ENCODE data around the gene SIK3.
"Not testable (repeated sequence)": the region's sequence is repeated elsewhere in the genome, so short reads cannot be mapped to it uniquely, and the experiment has no call there.

SIK3 gene

DNA sequence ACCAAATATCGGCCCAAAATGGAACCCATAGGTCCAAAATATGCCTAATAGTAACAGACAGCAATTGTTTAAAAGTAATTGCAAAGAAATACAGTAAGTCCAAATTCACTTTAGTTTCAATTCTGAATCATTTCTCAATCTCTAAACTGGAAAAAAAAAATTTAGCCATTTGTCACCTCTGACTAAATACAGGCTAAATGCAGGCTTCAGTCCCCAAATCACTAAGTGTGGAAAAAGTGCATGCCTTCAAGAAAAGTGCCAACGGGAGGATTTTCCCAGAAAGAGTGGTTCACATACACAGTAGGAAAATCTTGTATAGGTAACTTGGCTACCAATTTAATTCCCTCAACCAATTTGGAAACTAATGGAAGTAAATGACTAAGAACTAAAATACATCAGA is 35.7 kb downstream of the SIK3 start:
- H3K27ac ChIP-seq (ENCODE audit: low read length): no peak overlapping the region
- DNase-seq (ENCODE audit: low read depth, low spot score): no peak
- WGBS (ENCODE audit: insufficient coverage, insufficient read length): no CpG with 5 or more reads among the region's 2 CpGs

DNA sequence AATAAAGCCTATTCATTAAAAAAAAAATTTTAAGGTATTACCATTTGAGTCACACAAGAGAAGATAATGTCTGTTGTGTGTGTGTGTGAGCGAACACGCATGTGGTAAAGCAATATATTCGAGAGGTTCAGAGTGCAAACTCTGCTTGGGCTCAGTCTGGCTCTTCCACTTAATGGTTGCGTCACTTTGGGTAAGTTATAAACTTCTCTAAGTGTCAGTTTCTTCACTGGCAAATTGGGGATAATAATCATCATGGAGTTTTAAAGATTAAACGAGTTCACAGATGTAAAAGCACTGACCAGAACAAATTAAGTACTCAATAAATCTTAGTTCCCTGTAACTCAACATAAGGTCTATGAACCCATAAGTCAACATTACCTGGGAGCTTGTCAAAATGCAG is 37.0 kb downstream of the SIK3 start:
- H3K27me3 ChIP-seq (ENCODE audit: control insufficient read depth, insufficient read depth, low read length): no peaks in the 10 kb centered on the region
- no CpG with 5 or more reads among the region's 5 CpGs for WGBS (ENCODE audit: insufficient coverage, insufficient read length)
- no peak overlapping the region for H3K4me3 ChIP-seq (ENCODE audit: low read length)
- no peaks in the 10 kb centered on the region for H3K36me3 ChIP-seq (ENCODE audit: control insufficient read depth, insufficient read depth, low read length)
- DNase-seq (ENCODE audit: low read depth, low spot score): no peak
- H3K4me1 ChIP-seq (ENCODE audit: control insufficient read depth, insufficient read depth, low read length): no peaks in the 10 kb centered on the region; the same call in 1 of the 2 replicates
- H3K9me3 ChIP-seq (ENCODE audit: control insufficient read depth, insufficient read depth, low read length): no peaks in the 10 kb centered on the region
- H3K27ac ChIP-seq (ENCODE audit: low read length): no peak overlapping the region

More for the DNA sequence above, 35.7 kb downstream of the SIK3 start:
- H3K9me3 ChIP-seq (ENCODE audit: control insufficient read depth, insufficient read depth, low read length): no peaks in the 10 kb centered on the region
- H3K36me3 ChIP-seq (ENCODE audit: control insufficient read depth, insufficient read depth, low read length): no peaks in the 10 kb centered on the region
- H3K4me1 ChIP-seq (ENCODE audit: control insufficient read depth, insufficient read depth, low read length): no peaks in the 10 kb centered on the region; the same call in 1 of the 2 replicates
- no peak overlapping the region for H3K4me3 ChIP-seq (ENCODE audit: low read length)
- H3K27me3 ChIP-seq (ENCODE audit: control insufficient read depth, insufficient read depth, low read length): no peaks in the 10 kb centered on the region

DNA sequence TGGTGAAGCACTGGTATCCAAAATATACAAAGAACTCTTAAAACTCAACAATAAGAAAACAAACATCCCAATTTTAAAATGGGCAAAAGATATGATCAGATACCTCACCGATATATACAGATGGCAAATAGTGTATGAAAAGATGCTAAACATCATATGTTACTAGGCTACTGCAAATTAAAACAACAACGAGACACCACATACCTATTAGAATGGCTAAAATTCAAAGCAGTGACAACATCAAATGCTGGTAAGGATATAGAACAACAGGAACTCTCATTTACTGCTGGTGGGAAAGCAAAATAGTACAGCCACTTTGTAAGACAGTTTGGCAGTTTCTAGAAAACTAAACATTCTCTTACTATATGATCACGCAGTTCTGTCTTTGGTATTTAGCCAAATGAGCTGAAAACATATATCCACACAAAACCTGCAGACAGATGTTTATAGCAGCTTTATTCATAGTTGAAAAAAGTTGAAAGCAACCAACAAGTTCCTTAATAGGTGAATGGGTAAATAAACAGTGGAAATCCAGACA is 38.5 kb downstream of the SIK3 start:
- no CpG with 5 or more reads among the region's 3 CpGs for WGBS (ENCODE audit: insufficient coverage, insufficient read length)
- Histone ChIP-seq H3K4me3 (ENCODE audit: low read length) (no peak overlapping the region), H3K27me3 (ENCODE audit: control insufficient read depth, insufficient read depth, low read length) (no peaks in the 10 kb centered on the region), H3K4me1 (ENCODE audit: control insufficient read depth, insufficient read depth, low read length) (no peaks in the 10 kb centered on the region; the same call in 1 of the 2 replicates), H3K9me3 (ENCODE audit: control insufficient read depth, insufficient read depth, low read length) (no peaks in the 10 kb centered on the region), H3K36me3 (ENCODE audit: control insufficient read depth, insufficient read depth, low read length) (no peaks in the 10 kb centered on the region), H3K27ac (ENCODE audit: low read length) (no peak overlapping the region)
- DNase-seq (ENCODE audit: low read depth, low spot score): no peak

DNA sequence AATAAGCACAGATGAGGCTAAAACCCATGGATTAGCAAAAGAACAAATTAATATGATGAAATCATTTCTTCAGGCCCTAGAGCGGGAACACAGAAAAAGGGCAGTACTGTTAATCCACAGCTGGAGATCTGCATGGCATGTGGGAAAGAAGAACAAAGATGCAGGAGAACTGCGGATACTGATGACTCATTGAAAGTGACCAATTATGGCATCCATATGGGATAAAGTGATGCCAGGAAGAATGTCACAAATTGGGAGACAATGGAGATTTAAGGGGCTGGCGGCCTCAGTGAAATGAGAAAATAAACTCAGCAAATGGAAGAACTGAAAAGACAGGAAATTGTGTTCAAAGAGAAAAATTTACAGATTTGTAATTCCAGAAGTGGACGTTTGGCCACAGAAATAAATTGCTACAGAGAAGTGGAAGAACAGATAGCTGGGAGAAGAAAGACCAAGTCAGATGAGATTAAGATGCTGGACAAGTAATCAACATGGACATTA is 39.4 kb downstream of the SIK3 start:
- Histone ChIP-seq H3K9me3 (ENCODE audit: control insufficient read depth, insufficient read depth, low read length) (no peaks in the 10 kb centered on the region), H3K36me3 (ENCODE audit: control insufficient read depth, insufficient read depth, low read length) (no peaks in the 10 kb centered on the region), H3K4me1 (ENCODE audit: control insufficient read depth, insufficient read depth, low read length) (no peaks in the 10 kb centered on the region; the same call in 1 of the 2 replicates), H3K27me3 (ENCODE audit: control insufficient read depth, insufficient read depth, low read length) (no peaks in the 10 kb centered on the region), H3K27ac (ENCODE audit: low read length) (no peak overlapping the region), H3K4me3 (ENCODE audit: low read length) (no peak overlapping the region)
- no peak for DNase-seq (ENCODE audit: low read depth, low spot score)
- WGBS (ENCODE audit: insufficient coverage, insufficient read length): no CpG with 5 or more reads among the region's 4 CpGs

GRCh38 chr11:117057727-117058126 is 40.5 kb downstream of the SIK3 start:
- no peak for DNase-seq (ENCODE audit: low read depth, low spot score)
- no peaks in the 10 kb centered on the region; the same call in 1 of the 2 replicates for H3K4me1 ChIP-seq (ENCODE audit: control insufficient read depth, insufficient read depth, low read length)
- no peaks in the 10 kb centered on the region for H3K9me3 ChIP-seq (ENCODE audit: control insufficient read depth, insufficient read depth, low read length)
- no peak overlapping the region for H3K27ac ChIP-seq (ENCODE audit: low read length)
- H3K4me3 ChIP-seq (ENCODE audit: low read length): no peak overlapping the region
- no peaks in the 10 kb centered on the region for H3K36me3 ChIP-seq (ENCODE audit: control insufficient read depth, insufficient read depth, low read length)
- H3K27me3 ChIP-seq (ENCODE audit: control insufficient read depth, insufficient read depth, low read length): no peaks in the 10 kb centered on the region

GRCh38 chr11:117057317-117057716 is 40.9 kb downstream of the SIK3 start:
- Histone ChIP-seq H3K27ac (ENCODE audit: low read length) (no peak overlapping the region), H3K27me3 (ENCODE audit: control insufficient read depth, insufficient read depth, low read length) (no peaks in the 10 kb centered on the region), H3K4me1 (ENCODE audit: control insufficient read depth, insufficient read depth, low read length) (no peaks in the 10 kb centered on the region; the same call in 1 of the 2 replicates), H3K9me3 (ENCODE audit: control insufficient read depth, insufficient read depth, low read length) (no peaks in the 10 kb centered on the region), H3K36me3 (ENCODE audit: control insufficient read depth, insufficient read depth, low read length) (no peaks in the 10 kb centered on the region), H3K4me3 (ENCODE audit: low read length) (no peak overlapping the region)
- WGBS (ENCODE audit: insufficient coverage, insufficient read length): no CpG with 5 or more reads among the region's 5 CpGs
- DNase-seq (ENCODE audit: low read depth, low spot score): no peak

DNA sequence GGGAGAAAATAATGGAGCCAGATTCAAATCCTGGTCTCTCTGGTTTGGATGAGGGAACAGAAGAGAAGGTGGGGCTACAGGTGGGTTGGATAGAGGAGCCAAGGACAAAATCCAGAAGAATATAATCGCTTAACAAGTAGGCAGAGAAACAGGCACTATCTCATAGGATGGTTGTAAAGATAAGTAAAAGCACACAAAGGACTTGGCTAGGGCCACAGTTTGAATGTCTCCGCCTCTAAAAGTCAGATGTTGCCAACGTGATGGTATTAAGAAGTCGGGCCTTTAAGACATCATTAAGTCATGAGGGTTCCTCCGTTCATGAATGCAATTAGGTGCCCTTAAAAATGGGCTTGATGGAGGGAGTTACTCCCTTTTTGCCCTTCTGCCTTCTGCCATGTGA is 42.8 kb downstream of the SIK3 start:
- no CpG with 5 or more reads among the region's 5 CpGs for WGBS (ENCODE audit: insufficient coverage, insufficient read length)
- no peaks in the 10 kb centered on the region; the same call in 1 of the 2 replicates for H3K4me1 ChIP-seq (ENCODE audit: control insufficient read depth, insufficient read depth, low read length)
- no peak overlapping the region for H3K27ac ChIP-seq (ENCODE audit: low read length)
- H3K36me3 ChIP-seq (ENCODE audit: control insufficient read depth, insufficient read depth, low read length): no peaks in the 10 kb centered on the region
- H3K27me3 ChIP-seq (ENCODE audit: control insufficient read depth, insufficient read depth, low read length): no peaks in the 10 kb centered on the region
- DNase-seq (ENCODE audit: low read depth, low spot score): no peak
- H3K4me3 ChIP-seq (ENCODE audit: low read length): no peak overlapping the region
- no peaks in the 10 kb centered on the region for H3K9me3 ChIP-seq (ENCODE audit: control insufficient read depth, insufficient read depth, low read length)

DNA sequence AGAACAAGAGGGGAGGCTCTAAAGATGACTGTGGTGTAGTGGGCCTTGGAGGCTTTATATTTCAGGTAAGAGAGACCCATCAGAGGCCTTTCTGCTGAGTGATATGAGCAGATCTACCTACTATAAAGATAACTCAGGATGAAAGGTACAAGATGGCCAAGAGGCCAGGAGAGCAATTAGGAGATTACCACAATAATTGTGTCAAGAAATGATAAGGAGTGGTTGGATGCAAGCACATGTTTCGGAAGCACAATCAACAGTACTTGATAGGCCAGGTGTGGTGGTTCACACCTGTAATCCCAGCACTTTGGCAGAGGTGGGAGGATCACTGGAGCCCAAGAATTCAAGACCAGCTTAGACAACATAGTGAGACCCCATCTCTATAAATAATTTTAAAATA is 43.8 kb downstream of the SIK3 start:
- no CpG with 5 or more reads among the region's 1 CpG for WGBS (ENCODE audit: insufficient coverage, insufficient read length)
- Histone ChIP-seq H3K27ac (ENCODE audit: low read length) (no peak overlapping the region), H3K4me1 (ENCODE audit: control insufficient read depth, insufficient read depth, low read length) (no peaks in the 10 kb centered on the region; the same call in 1 of the 2 replicates), H3K27me3 (ENCODE audit: control insufficient read depth, insufficient read depth, low read length) (no peaks in the 10 kb centered on the region), H3K36me3 (ENCODE audit: control insufficient read depth, insufficient read depth, low read length) (no peaks in the 10 kb centered on the region), H3K9me3 (ENCODE audit: control insufficient read depth, insufficient read depth, low read length) (no peaks in the 10 kb centered on the region), H3K4me3 (ENCODE audit: low read length) (no peak overlapping the region)
- no peak for DNase-seq (ENCODE audit: low read depth, low spot score)

DNA sequence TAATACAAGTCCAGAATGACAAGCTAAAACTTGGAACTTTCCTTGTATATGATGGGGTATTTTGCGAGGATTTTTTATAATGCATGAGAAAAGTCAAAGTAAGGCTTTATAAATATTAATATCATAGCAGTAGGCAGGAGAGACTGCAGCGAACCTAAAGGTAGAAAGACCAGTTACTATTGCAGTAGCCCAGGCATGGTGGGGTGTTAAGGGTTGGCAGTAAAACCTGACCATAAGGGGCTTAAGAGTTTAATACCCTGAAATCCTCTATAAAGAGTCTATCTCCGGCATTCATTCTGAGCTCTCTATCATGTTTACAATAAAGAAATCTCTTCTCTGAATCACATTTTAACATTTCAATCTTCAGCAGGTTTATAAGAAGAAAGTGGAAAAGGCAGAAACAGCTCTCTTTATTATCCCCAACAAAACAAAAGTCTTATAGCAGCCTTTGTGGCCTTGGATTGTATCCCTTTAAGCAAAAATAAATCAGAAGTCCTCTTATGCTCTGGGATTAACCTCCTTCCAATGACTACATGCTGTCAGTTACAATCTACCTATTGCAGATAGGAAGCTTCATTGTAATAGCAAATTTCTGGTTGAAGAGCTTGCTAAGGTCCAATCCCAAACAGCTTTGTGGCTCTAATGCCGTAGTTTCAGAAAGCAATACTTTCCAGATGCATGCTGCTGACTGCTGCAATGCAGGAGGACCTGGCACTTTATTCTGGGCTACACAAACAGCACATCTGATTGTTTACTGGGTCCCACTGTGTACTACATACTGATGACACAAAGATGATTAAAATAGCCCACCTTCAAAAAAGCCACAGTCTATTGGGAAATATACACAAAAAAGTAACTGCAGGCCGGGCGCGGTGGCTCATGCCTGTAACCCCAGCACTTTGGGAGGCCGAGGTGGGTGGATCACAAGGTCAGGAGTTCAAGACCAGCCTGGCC is 45.8 kb downstream of the SIK3 start:
- no peak for DNase-seq (ENCODE audit: low read depth, low spot score)
- Histone ChIP-seq H3K9me3 (ENCODE audit: control insufficient read depth, insufficient read depth, low read length) (no peaks in the 10 kb centered on the region), H3K36me3 (ENCODE audit: control insufficient read depth, insufficient read depth, low read length) (no peaks in the 10 kb centered on the region), H3K27me3 (ENCODE audit: control insufficient read depth, insufficient read depth, low read length) (no peaks in the 10 kb centered on the region), H3K4me1 (ENCODE audit: control insufficient read depth, insufficient read depth, low read length) (no peaks in the 10 kb centered on the region), H3K27ac (ENCODE audit: low read length) (no peak overlapping the region), H3K4me3 (ENCODE audit: low read length) (no peak overlapping the region)
- 100% methylated on average over 1 of the region's 8 CpGs for WGBS (ENCODE audit: insufficient coverage, insufficient read length)

DNA sequence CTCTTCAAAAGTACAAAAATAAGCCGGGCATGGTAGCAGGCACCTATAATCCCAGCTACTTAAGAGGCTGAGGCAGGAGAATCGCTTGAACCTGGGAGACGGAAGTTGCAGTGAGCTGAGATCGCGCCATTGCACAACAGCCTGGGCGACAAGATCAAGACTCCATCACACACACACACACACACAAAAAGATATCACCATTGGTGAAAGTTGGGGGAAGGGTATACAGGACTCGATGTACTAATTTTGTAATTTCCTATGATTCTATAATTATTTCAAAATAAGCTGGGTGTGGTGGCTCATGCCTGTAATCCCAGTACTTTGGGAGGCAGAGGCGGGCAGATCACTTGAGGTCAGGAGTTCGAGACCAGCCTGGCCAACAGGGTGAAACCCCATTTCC is 48.1 kb downstream of the SIK3 start:
- H3K27ac ChIP-seq (ENCODE audit: low read length); H3K27me3 ChIP-seq (ENCODE audit: control insufficient read depth, insufficient read depth, low read length); DNase-seq (ENCODE audit: low read depth, low spot score); H3K9me3 ChIP-seq (ENCODE audit: control insufficient read depth, insufficient read depth, low read length); H3K4me3 ChIP-seq (ENCODE audit: low read length); H3K36me3 ChIP-seq (ENCODE audit: control insufficient read depth, insufficient read depth, low read length); H3K4me1 ChIP-seq (ENCODE audit: control insufficient read depth, insufficient read depth, low read length): not testable (repeated sequence)
- no CpG with 5 or more reads among the region's 9 CpGs for WGBS (ENCODE audit: insufficient coverage, insufficient read length)
